ENCODE results near the gene RPTOR.

RPTOR gene

GRCh38 chr17:80923211-80924110 is 378.8 kb downstream of the RPTOR start:
- DNase-seq: no peak

GRCh38 chr17:80924111-80924806 is 379.6 kb downstream of the RPTOR start:
- DNase-seq: no peak

DNA sequence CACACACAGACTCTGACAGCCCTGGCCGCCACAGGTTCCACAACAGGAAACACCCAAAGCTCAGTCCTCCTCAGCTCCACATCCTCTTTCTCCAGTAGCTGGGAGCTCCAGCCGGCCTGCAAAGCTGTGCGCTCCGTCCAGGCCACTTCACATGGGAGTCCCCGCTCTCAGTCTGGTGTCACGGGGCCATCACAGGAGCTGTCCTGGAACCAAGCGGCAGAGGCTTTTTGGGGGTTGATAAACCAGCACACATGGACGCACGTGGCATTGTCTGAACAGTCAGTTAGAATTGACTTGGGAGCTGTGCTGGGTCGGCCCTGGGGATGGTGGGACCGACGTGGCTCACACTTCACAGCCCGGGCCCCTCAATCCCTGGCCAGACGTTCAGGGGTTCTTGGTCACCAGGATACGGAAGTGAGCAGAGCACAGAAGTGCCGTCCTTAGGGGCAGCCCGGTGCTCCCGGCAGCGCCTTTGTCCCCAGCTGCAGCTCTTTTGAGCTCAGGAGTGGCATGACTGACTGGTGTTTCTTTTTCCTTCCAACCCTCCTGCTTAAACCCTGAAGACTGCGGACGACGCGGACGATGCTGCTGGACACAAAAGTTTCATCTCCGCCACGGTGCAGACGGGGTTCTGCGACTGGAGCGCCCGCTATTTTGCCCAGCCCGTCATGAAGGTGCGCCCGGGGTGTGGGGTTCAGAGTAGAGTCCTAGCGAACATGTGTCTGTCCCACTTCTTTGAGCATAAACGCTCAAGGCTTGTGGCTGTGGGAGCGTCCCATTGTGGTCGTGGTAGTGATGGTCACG is 380.4 kb downstream of the RPTOR start:
- no peak for DNase-seq

DNA sequence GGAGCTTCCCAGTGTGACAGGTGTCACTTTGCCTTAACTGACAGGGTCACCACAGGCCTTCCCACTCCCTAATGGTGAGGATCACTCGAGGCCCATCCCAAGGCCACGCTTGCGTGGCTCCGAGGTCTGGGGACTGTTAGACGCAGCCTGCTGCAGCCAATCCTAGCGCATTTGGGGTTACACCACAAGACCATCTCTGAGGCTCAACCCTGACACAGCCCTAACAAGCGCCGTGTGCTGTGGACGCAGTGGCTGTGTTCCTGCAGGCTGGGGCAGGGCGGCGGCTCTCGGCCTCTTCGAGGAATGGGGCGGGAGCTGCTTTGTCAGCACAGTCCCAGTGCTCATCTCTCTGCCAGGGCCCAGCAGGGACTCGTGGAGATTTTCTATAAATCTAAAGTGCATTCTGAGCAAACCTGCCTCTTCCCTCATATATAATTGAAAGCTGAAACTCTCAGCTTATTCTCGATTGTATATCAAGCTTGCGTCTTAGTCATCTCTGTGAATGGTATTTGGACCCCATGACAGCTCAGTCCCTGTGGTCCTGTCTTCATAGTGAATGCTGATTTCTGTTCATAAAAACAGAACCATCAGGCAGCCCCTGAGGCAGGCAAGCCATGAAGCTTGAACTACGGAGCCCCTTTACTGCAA is 381.2 kb downstream of the RPTOR start:
- DNase-seq: no peak

GRCh38 chr17:80926591-80927250 is 382.1 kb downstream of the RPTOR start:
- no peak for DNase-seq

GRCh38 chr17:80927791-80928216 is 383.2 kb downstream of the RPTOR start:
- no peak for DNase-seq

- no peak for DNase-seq
Observed at GRCh38 chr17:80929449-80929848, 384.8 kb downstream of the RPTOR start.

- DNase-seq: no peak
Observed at GRCh38 chr17:80930335-80931279, 386.0 kb downstream of the RPTOR start.

- no peak for DNase-seq
Observed at GRCh38 chr17:80931421-80932265, 387.0 kb downstream of the RPTOR start.

- DNase-seq: no peak
Observed at GRCh38 chr17:80935526-80935925, 390.9 kb downstream of the RPTOR start.

- DNase-seq: no peak
Observed at GRCh38 chr17:80936218-80936617, 391.6 kb downstream of the RPTOR start.

GRCh38 chr17:80936723-80937122 is 392.1 kb downstream of the RPTOR start:
- DNase-seq: no peak

GRCh38 chr17:80937462-80938381 is 393.1 kb downstream of the RPTOR start:
- no peak for DNase-seq

DNA sequence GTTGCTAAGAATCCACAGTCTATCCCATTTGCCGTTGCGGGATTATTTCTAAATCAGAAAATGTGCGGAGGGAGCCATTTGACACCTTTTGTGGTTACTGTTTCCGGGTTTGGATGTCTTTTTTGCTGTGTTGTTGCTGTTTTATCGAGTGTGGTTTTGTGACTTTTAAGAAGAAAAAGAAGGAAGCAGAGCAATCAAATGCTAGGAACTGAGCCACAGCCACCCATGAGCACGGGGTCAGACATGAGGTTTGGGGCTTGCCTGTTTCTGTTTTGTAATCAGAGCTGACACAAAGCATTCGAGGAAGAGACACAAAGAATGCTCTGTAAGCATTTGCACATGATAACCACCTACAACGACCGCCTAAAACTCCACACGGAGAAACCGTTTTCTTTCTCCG is 393.9 kb downstream of the RPTOR start:
- peak; percentile 96 for DNase-seq

DNA sequence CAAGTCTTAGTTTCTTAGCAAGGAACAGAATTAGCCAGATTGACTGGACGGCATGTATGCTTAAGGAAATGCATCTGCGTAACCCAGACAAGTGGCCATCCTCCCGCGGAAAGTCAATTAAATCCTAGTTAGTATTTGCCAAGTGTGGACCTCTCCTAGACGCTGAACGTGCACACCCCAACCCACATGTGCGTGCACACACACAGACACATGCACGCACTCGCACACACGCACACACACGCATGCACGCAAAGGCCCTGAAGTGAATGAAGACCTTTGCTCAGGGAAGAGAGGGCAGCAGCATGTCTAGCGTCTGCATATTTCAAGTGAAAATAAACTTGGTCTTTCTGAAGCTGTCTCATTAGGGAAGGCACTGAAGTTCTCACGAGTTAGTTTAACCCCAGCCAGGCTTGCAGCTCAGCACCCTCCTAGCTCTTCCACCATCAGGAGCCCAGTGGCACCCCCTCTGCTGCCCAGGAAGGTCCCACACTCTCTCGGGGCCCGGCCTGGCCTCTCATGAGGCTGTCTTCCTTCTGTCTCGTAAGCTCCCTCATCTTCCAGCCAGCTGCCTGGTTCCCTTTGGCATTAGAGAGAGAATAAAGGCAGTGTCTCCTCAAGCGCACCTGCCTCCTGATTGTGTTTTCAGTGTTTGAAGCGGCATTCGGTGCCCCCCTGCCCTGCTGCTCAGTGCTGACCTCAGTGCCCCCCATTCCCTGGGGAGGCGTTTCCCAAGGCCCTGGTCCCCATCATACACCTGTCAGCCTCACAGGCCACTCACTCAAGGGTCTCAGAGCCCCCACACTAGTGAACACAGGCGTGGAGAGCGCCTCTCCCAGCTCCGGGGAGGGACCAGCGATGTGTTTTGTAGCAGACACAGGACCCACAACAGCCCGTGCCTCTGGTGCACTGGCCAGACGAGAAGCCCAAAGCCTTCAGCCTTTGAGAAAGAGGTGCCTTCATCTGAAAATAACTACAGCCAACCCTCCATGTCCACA is 394.8 kb downstream of the RPTOR start:
- DNase-seq: no peak

DNA sequence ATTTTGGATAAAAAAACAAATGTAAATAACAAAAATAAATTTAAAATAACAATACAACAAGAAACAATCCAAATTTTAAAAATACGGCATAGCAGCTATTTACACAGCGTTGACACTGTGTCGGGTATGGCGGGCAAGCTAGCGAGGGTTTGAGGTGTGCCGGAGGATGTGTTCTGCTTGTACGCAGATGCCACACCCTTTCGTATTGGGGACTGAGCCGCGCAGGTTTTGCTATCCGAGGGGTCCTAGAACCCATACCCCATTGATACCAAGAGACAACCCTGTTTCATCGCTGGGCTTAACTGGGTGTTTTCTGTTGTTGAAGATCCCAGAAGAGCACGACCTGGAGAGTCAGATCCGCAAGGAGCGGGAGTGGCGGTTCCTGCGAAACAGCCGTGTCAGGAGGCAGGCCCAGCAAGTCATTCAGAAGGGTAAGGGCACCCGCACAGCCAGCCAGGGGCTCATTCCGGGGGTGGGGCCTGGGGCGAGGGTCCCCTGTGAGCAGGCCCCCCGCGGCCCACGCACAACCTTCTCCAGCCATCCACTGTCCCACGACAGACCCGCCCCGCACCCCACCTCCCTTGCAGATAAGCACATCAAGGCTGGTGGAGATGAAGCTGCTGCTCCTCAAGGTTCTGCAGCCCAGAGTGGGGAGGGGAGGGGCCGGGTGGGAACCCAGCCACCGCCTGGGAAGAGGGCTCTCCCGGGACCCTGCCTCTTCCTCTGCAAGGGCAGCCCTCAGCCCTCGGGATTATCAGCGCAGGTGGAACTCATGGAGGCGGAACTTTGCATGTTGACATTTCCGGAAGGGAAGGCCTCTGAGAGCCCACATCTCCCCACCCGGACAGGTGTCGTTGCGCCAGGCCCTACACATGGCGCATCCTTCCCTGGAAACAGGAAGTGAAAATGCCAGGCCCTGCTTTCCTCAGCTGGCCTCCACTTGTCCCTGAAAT is 395.8 kb downstream of the RPTOR start:
- DNase-seq: peak; percentile 52
